Dendritic cell treated with granulocyte-macrophage colony-stimulating factor and Interleukin-4, amounts not matched to agents 40 ng/mL and 50 ng/mL, for 4 days (primary cell): Measurements from ENCODE around the gene TEKTIP1.
"Not testable (repeated sequence)": the region's sequence is repeated elsewhere in the genome, so short reads cannot be mapped to it uniquely, and the experiment has no call there.

Experiments
- H3K27ac Mint-ChIP-seq: one replicate; pipeline ENCODE4 v1.8.0; 2022; ENCODE audit warnings: mild to moderate bottlenecking, mixed read lengths
- H3K27me3 Mint-ChIP-seq: one replicate; pipeline ENCODE4 v1.8.0; 2022; ENCODE audit warnings: mild to moderate bottlenecking, mixed read lengths
- H3K36me3 Mint-ChIP-seq: one replicate; pipeline ENCODE4 v1.8.0; 2022; ENCODE audit warnings: low read depth, mixed read lengths
- H3K4me1 Mint-ChIP-seq: one replicate; pipeline ENCODE4 v1.8.0; 2022; ENCODE audit warnings: low read depth, mixed read lengths
- H3K4me3 Mint-ChIP-seq: one replicate; pipeline ENCODE4 v1.8.0; 2022; ENCODE audit warnings: mild to moderate bottlenecking, moderate library complexity, mixed read lengths
- H3K9me3 Mint-ChIP-seq: one replicate; pipeline ENCODE4 v1.8.0; 2022; ENCODE audit warnings: mixed read lengths
- intact Hi-C: fragments of 100-400 bp; cut with micrococcal nuclease; formaldehyde crosslinking; loops from one replicate; pipeline ENCODE4 v1.15.0; 2022

The TEKTIP1 gene

GRCh38 chr19:3576696-3577443, 37.9 kb downstream of the TEKTIP1 start:
- Mint-ChIP-seq H3K4me1 (peaks cover 63% of the 10 kb centered on the region), H3K27me3 (no peaks in the 10 kb centered on the region), H3K9me3 (no peaks in the 10 kb centered on the region), H3K36me3 (peaks cover 61% of the 10 kb centered on the region), H3K4me3 (peak overlapping the region; percentile 70), H3K27ac (no peak overlapping the region)
- intact Hi-C loops, result no loop called here

DNA sequence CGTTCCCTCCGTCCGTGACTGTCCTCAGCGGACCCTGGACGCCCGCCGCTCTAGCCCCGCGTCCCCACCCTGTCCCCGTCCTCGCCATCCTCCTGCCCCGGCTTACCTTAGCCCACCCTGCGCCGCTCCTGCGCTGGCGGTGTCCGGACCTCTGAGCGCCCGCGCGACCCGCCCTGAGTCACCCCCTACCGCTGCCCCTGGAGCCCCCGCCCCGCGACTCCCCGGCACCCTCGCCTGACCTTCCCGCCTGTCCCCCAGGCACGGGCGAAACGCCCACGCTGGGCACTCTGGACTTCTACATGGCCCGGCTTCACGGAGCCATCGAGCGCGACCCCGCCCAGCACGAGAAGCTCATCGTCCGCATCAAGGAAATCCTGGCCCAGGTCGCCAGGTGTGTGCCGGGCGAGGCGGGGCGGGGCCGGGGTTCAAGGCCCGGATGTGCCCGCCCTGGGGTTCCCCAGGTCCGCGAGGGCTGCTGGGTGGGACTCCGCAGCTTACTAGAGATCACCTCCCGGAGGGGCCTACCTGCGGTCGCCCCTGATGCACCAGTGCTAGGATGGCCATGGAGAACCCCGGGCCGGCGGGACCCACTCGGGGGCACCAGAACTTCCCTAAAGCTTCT, 38.9 kb downstream of the TEKTIP1 start:
- H3K9me3 Mint-ChIP-seq, result no peaks in the 10 kb centered on the region

DNA sequence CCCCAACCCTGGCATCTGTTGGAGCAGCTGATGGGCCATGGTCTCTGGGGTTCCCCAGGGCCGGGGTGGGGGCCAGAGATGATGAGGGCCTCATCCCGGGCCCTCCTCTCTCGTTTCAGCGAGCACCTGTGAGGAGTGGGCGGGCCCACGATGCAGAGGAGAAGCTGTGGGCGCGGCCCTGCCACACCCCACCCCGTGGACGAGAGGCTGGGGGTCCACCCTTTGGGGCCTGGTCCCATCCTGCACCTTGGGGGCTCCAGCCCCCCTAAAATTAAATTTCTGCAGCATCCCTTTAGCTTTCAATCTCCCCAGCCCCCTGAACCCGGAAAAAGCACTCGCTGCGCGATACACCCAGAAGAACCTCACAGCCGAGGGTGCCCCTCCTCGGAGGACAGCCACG, 39.4 kb downstream of the TEKTIP1 start:
- H3K4me3 Mint-ChIP-seq, result no peak overlapping the region
- intact Hi-C loops, result no loop called here
- no peaks in the 10 kb centered on the region for H3K9me3 Mint-ChIP-seq
- H3K27ac Mint-ChIP-seq, result no peak overlapping the region
- peaks cover 3% of the 10 kb centered on the region for H3K27me3 Mint-ChIP-seq
- H3K36me3 Mint-ChIP-seq, result peaks cover 58% of the 10 kb centered on the region
- H3K4me1 Mint-ChIP-seq, result peaks cover 58% of the 10 kb centered on the region

More for the DNA sequence above, 38.9 kb downstream of the TEKTIP1 start:
- peaks cover 61% of the 10 kb centered on the region for H3K36me3 Mint-ChIP-seq
- H3K4me3 Mint-ChIP-seq, result no peak overlapping the region
- no peak overlapping the region for H3K27ac Mint-ChIP-seq
- no peaks in the 10 kb centered on the region for H3K27me3 Mint-ChIP-seq
- peaks cover 58% of the 10 kb centered on the region for H3K4me1 Mint-ChIP-seq
- intact Hi-C loops, result no loop called here

DNA sequence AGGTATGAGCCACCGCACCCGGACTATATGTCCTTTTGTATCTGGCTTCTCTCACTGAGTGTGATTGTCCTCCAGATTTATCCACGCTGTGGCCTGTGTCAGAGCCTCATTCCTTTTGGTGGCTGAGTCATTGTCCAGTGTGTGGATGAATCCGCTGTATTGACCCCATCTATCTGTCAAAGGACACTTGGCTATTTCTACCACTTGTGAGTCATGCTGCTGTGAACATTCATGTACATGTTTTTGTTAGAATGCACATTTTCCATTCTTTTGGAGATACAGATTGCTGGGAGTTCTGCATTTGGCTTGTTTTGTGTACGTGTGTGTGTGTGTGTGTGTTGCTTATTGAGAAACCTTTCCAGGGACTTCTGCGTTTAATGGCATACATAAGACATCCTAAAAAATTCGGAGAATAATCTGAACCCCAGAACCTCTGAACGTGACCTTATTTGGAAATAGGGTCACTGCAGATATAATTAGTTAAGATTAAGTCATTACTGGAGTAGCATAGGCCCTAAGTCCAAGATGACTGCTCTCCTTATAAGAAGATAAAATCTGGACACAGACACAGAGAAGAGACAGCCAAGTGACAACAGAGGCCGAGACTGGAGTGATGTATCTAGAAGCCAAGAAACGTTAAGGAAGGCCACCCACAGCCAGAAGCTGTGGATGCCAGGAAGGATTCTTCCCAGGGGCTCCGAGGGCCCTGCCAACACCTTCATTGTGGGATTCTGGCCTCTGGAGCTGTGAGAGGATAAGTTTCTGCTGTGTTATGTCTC, 41.4 kb downstream of the TEKTIP1 start:
- Mint-ChIP-seq H3K36me3 (peaks cover 39% of the 10 kb centered on the region), H3K4me3 (no peak overlapping the region), H3K4me1 (peaks cover 42% of the 10 kb centered on the region), H3K9me3 (no peaks in the 10 kb centered on the region), H3K27me3 (peaks cover 16% of the 10 kb centered on the region), H3K27ac (peak overlapping the region; percentile 52)
- intact Hi-C loops, result no loop called here

GRCh38 chr19:3581792-3582191, 42.8 kb downstream of the TEKTIP1 start:
- H3K36me3 Mint-ChIP-seq, result peaks cover 24% of the 10 kb centered on the region
- peaks cover 29% of the 10 kb centered on the region for H3K27me3 Mint-ChIP-seq
- H3K27ac Mint-ChIP-seq, H3K4me3 Mint-ChIP-seq, intact Hi-C loops, H3K9me3 Mint-ChIP-seq: not testable (repeated sequence)
- peaks cover 29% of the 10 kb centered on the region for H3K4me1 Mint-ChIP-seq

DNA sequence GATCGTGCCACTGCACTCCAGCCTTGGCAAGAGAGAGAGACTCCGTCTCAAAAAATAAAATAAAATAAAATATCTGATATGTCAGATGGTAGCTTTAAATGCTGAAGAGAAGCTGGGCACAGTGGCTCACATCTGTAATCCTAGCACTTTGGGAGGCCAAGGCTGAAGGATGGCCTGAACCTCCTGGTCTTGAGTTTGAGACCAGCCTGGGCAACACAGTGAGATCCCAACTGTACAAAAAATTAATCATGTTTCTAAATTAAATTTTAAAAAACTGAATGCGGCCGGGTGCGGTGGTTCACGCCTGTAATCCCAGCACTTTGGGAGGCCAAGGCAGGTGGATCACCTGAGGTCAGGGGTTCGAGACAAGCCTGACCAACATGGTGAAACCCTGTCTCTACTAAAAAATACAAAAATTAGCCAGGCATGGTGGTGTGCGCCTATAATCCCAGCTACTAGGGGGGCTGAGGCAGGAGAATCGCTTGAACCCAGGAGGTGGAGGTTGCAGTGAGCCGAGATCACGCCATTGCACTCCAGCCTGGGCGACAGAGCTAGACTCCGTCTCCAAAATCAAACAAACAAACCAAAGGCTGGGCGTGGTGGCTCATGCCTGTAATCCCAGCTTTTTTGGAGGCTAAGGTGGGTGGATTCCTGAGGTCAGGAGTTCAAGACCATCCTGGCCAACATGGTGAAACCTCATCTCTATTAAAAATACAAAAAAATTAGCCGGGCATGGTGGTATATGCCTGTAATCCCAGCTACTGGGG, 45.2 kb downstream of the TEKTIP1 start:
- Mint-ChIP-seq H3K4me1 (peaks cover 20% of the 10 kb centered on the region), H3K27me3 (peaks cover 45% of the 10 kb centered on the region)
- H3K4me3 Mint-ChIP-seq, intact Hi-C loops, H3K9me3 Mint-ChIP-seq, H3K27ac Mint-ChIP-seq, H3K36me3 Mint-ChIP-seq: not testable (repeated sequence)

DNA sequence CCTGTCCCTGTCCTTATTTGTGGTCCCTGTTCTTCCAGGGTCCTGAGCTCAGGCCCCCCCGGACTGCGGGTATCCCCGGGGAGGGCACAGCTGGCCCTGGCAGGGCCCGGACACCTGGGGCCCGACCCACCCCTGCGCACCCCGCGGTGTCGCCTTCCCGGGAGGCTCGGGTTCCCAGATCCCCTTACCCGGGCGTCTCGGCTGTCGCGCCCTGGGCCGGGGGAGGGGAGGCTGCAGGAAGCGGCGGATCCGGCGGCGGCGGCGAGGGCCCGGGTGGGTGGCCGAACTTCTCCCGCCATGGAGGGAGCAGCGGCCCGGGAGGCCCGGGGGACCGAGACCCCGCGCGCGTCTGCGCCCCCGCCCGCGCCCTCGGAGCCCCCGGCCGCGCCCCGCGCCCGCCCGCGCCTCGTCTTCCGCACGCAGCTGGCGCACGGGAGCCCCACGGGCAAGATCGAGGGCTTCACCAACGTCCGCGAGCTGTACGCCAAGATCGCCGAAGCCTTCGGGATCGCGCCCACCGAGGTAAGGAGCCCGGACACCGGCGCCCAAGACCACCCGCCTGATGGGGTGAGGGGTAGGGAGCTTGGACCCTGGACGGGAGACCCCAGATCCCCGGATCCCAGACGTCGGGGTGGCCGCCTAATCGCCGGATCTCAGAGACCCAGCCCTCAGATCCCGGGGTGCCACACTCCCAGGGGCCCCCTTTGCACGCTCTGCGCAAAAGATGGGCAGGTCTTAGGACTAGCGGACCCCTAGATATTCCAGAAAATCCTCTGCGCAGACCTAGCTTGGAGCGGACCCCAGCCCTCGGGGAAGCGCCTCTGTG, 46.5 kb downstream of the TEKTIP1 start, which contains the start of gene GIPC3:
Gene GIPC3, plus strand, starts transcription at position 178 of the 826 bp plus-strand sequence. Its CDS starts 120 bp downstream, at position 298.
- Mint-ChIP-seq H3K4me3 (peak within 1 kb of the TSS; percentile 37), H3K9me3 (no peaks in the 10 kb centered on the region), H3K36me3 (no peaks in the 10 kb centered on the region), H3K27ac (no peak within 1 kb of the TSS), H3K4me1 (peaks cover 7% of the 10 kb centered on the region), H3K27me3 (peaks cover 48% of the 10 kb centered on the region)
- intact Hi-C loops, result no loop called here

GRCh38 chr19:3586127-3586626, 47.2 kb downstream of the TEKTIP1 start:
- intact Hi-C loops, result no loop called here
- no peak overlapping the region for H3K27ac Mint-ChIP-seq
- peak overlapping the region; percentile 37 for H3K4me3 Mint-ChIP-seq
- peaks cover 53% of the 10 kb centered on the region for H3K27me3 Mint-ChIP-seq
- no peaks in the 10 kb centered on the region for H3K36me3 Mint-ChIP-seq
- H3K4me1 Mint-ChIP-seq, result peaks cover under 1% of the 10 kb centered on the region
- no peaks in the 10 kb centered on the region for H3K9me3 Mint-ChIP-seq

DNA sequence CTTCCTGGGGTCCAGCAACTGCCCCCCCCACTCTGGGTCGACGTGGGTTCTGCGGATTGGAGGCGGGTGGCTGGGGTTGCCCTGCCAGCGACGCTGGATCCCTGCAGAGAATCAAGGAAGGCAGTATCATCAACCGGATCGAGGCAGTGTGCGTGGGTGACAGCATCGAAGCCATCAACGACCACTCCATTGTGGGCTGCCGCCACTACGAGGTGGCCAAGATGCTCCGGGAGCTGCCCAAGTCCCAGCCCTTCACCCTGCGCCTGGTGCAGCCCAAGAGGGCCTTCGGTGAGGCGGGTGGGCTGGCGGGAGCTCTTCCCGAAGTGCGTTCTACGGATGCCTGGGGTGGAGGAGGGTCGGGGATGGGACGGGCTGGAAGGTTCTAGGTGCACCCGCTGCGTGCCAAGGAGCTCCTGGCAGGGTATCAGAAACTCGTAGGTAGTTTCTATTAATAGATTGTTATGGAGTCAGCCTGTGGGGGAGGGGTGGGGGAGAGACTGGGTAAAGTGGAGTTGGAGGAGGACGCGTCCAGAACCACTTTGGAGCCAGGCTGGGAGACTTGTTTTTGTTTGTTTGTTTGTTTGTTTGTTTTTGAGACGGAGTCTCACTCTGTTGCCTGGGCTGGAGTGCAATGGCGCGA, 47.9 kb downstream of the TEKTIP1 start:
- Mint-ChIP-seq H3K36me3 (no peaks in the 10 kb centered on the region), H3K4me3 (no peak overlapping the region), H3K4me1 (no peaks in the 10 kb centered on the region), H3K27me3 (peaks cover 59% of the 10 kb centered on the region), H3K9me3 (no peaks in the 10 kb centered on the region), H3K27ac (no peak overlapping the region)
- intact Hi-C loops, result no loop called here

GRCh38 chr19:3589439-3589838, 50.5 kb downstream of the TEKTIP1 start:
- no peaks in the 10 kb centered on the region for H3K9me3 Mint-ChIP-seq
- intact Hi-C loops, result no loop called here
- no peak overlapping the region for H3K27ac Mint-ChIP-seq

GRCh38 chr19:3589949-3590348, 51.0 kb downstream of the TEKTIP1 start:
- intact Hi-C loops, result no loop called here
- no peaks in the 10 kb centered on the region for H3K36me3 Mint-ChIP-seq
- H3K4me1 Mint-ChIP-seq, result no peaks in the 10 kb centered on the region
- H3K9me3 Mint-ChIP-seq, result no peaks in the 10 kb centered on the region
- no peak overlapping the region for H3K27ac Mint-ChIP-seq
- peaks cover 72% of the 10 kb centered on the region for H3K27me3 Mint-ChIP-seq
- no peak overlapping the region for H3K4me3 Mint-ChIP-seq

More at GRCh38 chr19:3589439-3589838, 50.5 kb downstream of the TEKTIP1 start:
- Mint-ChIP-seq H3K36me3 (no peaks in the 10 kb centered on the region), H3K4me3 (no peak overlapping the region), H3K27me3 (peaks cover 73% of the 10 kb centered on the region), H3K4me1 (no peaks in the 10 kb centered on the region)

DNA sequence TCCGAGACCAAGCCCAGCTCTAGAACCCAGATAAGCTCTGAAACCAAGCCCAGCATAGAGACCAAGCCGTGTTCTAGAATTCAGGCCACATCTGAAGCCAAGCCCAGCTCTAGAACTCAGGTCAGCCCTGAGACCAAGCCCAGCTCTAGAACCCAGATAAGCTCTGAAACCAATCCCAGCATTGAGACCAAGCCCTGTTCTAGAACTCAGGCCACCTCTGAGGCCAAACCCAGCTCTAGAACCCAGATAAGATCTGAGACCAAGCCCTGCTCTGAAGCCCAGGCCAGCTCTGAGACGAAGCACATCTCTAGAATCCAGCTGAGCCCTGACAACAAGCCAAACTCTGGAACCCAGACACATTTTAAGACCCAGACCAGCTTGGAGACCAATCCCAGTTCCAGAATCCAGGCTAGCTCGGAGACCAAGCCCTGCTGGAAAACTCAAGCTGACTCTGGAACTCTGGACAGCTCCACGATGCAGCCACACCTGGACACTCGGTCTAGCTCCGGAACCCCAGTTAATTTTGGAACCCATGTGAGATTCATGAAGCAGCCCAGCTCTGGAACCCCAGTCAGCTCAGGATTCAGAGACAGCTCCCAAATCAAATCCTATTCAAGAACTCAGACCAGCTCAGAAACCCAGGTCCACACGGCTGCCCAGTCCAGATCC, 52.2 kb downstream of the TEKTIP1 start:
- Mint-ChIP-seq H3K4me1 (no peaks in the 10 kb centered on the region), H3K4me3 (no peak overlapping the region), H3K9me3 (no peaks in the 10 kb centered on the region), H3K27ac (no peak overlapping the region), H3K27me3 (peaks cover 69% of the 10 kb centered on the region), H3K36me3 (no peaks in the 10 kb centered on the region)
- intact Hi-C loops, result no loop called here
